ENCODE results near the gene ATP13A2. TPM values are rescaled to one million over a fixed set of nuclear protein-coding genes. Genes with fewer than 3 reads are reported as not detected.

Gene ATP13A2
- polyA plus RNA-seq, 1 of the 3 experiments (the other 2 are of a cell fraction) = 29.3 TPM

- no peak for TF ChIP-seq USF2 (IDR thresholded peaks at IDR 0.05; ENCODE audit: borderline replicate concordance, low read depth, low read length)
- peak; percentile 73 for TF ChIP-seq MXI1 (IDR thresholded peaks at IDR 0.05; ENCODE audit: low read depth, low read length)
- TF ChIP-seq YY1 (IDR thresholded peaks at IDR 0.05; ENCODE audit: low read depth) = no peak
- TF ChIP-seq GATA2 (CRISPR knock-in tag; IDR thresholded peaks at IDR 0.05) = peak; percentile 95
- no peak for TF ChIP-seq MAX (IDR thresholded peaks at IDR 0.05; ENCODE audit: low read depth)
- no peak for TF ChIP-seq SIN3A (IDR thresholded peaks at IDR 0.05; ENCODE audit: borderline replicate concordance, low read depth, low read length)
- peak; percentile 67; the same call in 1 of the 2 replicates for TF ChIP-seq FOXJ3 (CRISPR knock-in tag; IDR thresholded peaks at IDR 0.05)
- TF ChIP-seq TCF12 (IDR thresholded peaks at IDR 0.05) = peak; percentile 44
- peak; percentile 93 for TF ChIP-seq RCOR1 (IDR thresholded peaks at IDR 0.05; ENCODE audit: low read length)
- no peak for TF ChIP-seq CTCF (IDR thresholded peaks at IDR 0.05)
- no peak for TF ChIP-seq NFIC (IDR thresholded peaks at IDR 0.05; ENCODE audit: borderline replicate concordance)
- peak in 1 of 2 experiments; percentile 90; a peak in 2 of 4 replicates for TF ChIP-seq EP300 (IDR thresholded peaks at IDR 0.05; ENCODE audit: borderline replicate concordance in 1 of 2, low read depth in 1 of 2, low read length in 1 of 2)
- TF ChIP-seq RXRA (IDR thresholded peaks at IDR 0.05; ENCODE audit: borderline replicate concordance, low read depth) = no peak
- no peak for TF ChIP-seq SMC3 (IDR thresholded peaks at IDR 0.05; ENCODE audit: low read depth, low read length)
- no peak for TF ChIP-seq TEAD4 (IDR thresholded peaks at IDR 0.05; ENCODE audit: borderline replicate concordance, insufficient read depth)
- no peak for TF ChIP-seq PBX3 (IDR thresholded peaks at IDR 0.05)
- TF ChIP-seq GABPA (IDR thresholded peaks at IDR 0.05; ENCODE audit: low read depth) = no peak
Measured at GRCh38 chr1:17031436-17031835, 19.7 kb upstream of the ATP13A2 start (continued).

- Histone ChIP-seq H3K9me2 (no peaks in the 10 kb centered on the region), H3K9ac (no peak overlapping the region), H3F3A (replicated peaks; ENCODE audit: insufficient read depth) (no peaks in the 10 kb centered on the region), H3K9me3 (no peaks in the 10 kb centered on the region), H3K4me2 (no peak overlapping the region), H3K36me3 (replicated peaks in 1 of 2; ENCODE audit: control insufficient read depth in 1 of 2, insufficient read depth in 2 of 2, low read length in 1 of 2) (peaks cover 33 to 35% of the 10 kb centered on the region in 2 experiments), H3K27me3 (ENCODE audit: insufficient read depth) (no peaks in the 10 kb centered on the region), H4K20me1 (ENCODE audit: insufficient read depth) (peaks cover 6% of the 10 kb centered on the region; the same call in 1 of the 2 replicates), H3K27ac (ENCODE audit: low read depth in 2 of 2, low read length in 1 of 2) (no peak overlapping the region), H3K79me2 (ENCODE audit: insufficient read depth) (peaks cover 9% of the 10 kb centered on the region; the same call in 1 of the 2 replicates), H2AFZ (ENCODE audit: low read depth) (no peak overlapping the region), H3K4me1 (ENCODE audit: control insufficient read depth in 1 of 2, insufficient read depth in 2 of 2, low read depth in 1 of 2, low read length in 1 of 2) (peaks cover 0 to 20% of the 10 kb centered on the region in 2 experiments; a peak in 3 of 4 replicates), H3K4me3 (ENCODE audit: low read depth in 2 of 2, low read length in 1 of 2) (no peak overlapping the region)
- 94% methylated on average over 4 of the region's 4 CpGs for WGBS (ENCODE audit: low lambda C conversion rate)
- CTCF ChIA-PET = interaction anchor here (4.9 to 24.3 kb wide), 2 partner anchors 16 to 71 kb away, joined by 27 to 408 read pairs; no protein-coding TSS in a partner anchor
- DNase-seq = no peak
- POLR2A ChIA-PET = no interaction called here
- TF ChIP-seq MEF2A (IDR thresholded peaks at IDR 0.05; ENCODE audit: borderline replicate concordance, low read depth) (no peak), SIN3A (IDR thresholded peaks at IDR 0.05; ENCODE audit: borderline replicate concordance, low read depth, low read length) (no peak), PBX3 (IDR thresholded peaks at IDR 0.05) (no peak), SMC3 (IDR thresholded peaks at IDR 0.05; ENCODE audit: low read depth, low read length) (no peak), NRF1 (IDR thresholded peaks at IDR 0.05; ENCODE audit: low read depth, low read length) (no peak), EZH2phosphoT487 (IDR thresholded peaks at IDR 0.05; ENCODE audit: borderline replicate concordance, low read depth) (no peak), RXRA (IDR thresholded peaks at IDR 0.05; ENCODE audit: borderline replicate concordance, low read depth) (no peak), POLR2AphosphoS5 (IDR thresholded peaks at IDR 0.05; ENCODE audit: low read depth, low read length) (no peak), YY1 (IDR thresholded peaks at IDR 0.05; ENCODE audit: low read depth) (no peak), TAF1 (IDR thresholded peaks at IDR 0.05; ENCODE audit: borderline replicate concordance, low read depth, low read length) (no peak), GABPA (IDR thresholded peaks at IDR 0.05; ENCODE audit: low read depth) (no peak), NFIC (IDR thresholded peaks at IDR 0.05; ENCODE audit: borderline replicate concordance) (no peak), RCOR1 (IDR thresholded peaks at IDR 0.05; ENCODE audit: low read length) (no peak)
Measured at GRCh38 chr1:17030206-17030605, 18.5 kb upstream of the ATP13A2 start.
